PC-3 (cell line): ENCODE data around the gene SDF2. TPM values are rescaled to one million over a fixed set of nuclear protein-coding genes. Genes with fewer than 3 reads are reported as not detected.

Experiments used
- ATAC-seq: fragments of 200-7000 bp; cut with Tn5 transposase; 2 replicates; pipeline ENCODE4 v1.9.1; 2020; ENCODE audit warnings: mild to moderate bottlenecking, moderate library complexity
- BruUV-seq: library from RNA; stranded (reverse); fragments of 400-500 nt; replicated peaks from 2 replicates; lab custom pipeline; 2021; lab: Mats Ljungman, UMichigan
- CTCF ChIA-PET: fragments of 300-600 bp; sonication (Branson Sonifier 250); formaldehyde crosslinking; loops from one replicate; lab custom pipeline; 2022; ENCODE audit warnings: antibody characterized with exemption; lab: Charles Lee
- POLR2A ChIA-PET: fragments of 300-600 bp; sonication (Branson Sonifier 250); formaldehyde crosslinking; loops from one replicate; lab custom pipeline; 2022; ENCODE audit warnings: antibody characterized with exemption; ENCODE audit not compliant: unreplicated experiment; lab: Charles Lee
- DNase-seq: peaks from one replicate; pipeline ENCODE4 v3.0.0-alpha.2; 2015
- H2AFZ ChIP-seq: fragments of 300-600 bp; sonication (generic); 2 replicates; pipeline ENCODE4 v1.6.0; 2016; ENCODE audit warnings: antibody characterized with exemption, low read length
- H3F3A ChIP-seq: fragments of 300-600 bp; sonication (generic); one replicate; pipeline ENCODE4 v1.6.0; 2017; ENCODE audit warnings: antibody characterized with exemption, low read length, control low read depth, mild to moderate bottlenecking; ENCODE audit not compliant: unreplicated experiment
- H3K27ac ChIP-seq: fragments of 300-600 bp; sonication (generic); 2 replicates; pipeline ENCODE4 v1.5.1; 2016; ENCODE audit warnings: mild to moderate bottlenecking, low read length
- H3K27me3 ChIP-seq: fragments of 300-600 bp; sonication (generic); 2 replicates; pipeline ENCODE4 v1.6.1; 2016; ENCODE audit warnings: low read length, mixed read lengths
- H3K36me3 ChIP-seq: fragments of 300-600 bp; sonication (generic); 2 replicates; pipeline ENCODE4 v1.6.1; 2016; ENCODE audit warnings: low read depth, mixed run types, low read length, mixed read lengths
- H3K4me1 ChIP-seq: fragments of 300-600 bp; sonication (generic); 2 replicates; pipeline ENCODE4 v1.5.1; 2016; ENCODE audit warnings: low read length; ENCODE audit not compliant: insufficient read depth
- H3K4me2 ChIP-seq: fragments of 300-600 bp; sonication (generic); 2 replicates; pipeline ENCODE4 v1.6.0; 2016; ENCODE audit warnings: low read length
- H3K4me3 ChIP-seq: fragments of 300-600 bp; sonication (generic); 2 replicates; pipeline ENCODE4 v1.5.1; 2016; ENCODE audit warnings: mild to moderate bottlenecking, low read length, mixed read lengths
- H3K79me2 ChIP-seq: fragments of 300-600 bp; sonication (generic); 2 replicates; pipeline ENCODE4 v1.6.1; 2017; ENCODE audit warnings: low read length, mixed read lengths
- H3K9ac ChIP-seq: fragments of 300-600 bp; sonication (generic); 2 replicates; pipeline ENCODE4 v1.6.0; 2016; ENCODE audit warnings: mild to moderate bottlenecking, low read length
- H3K9me2 ChIP-seq: fragments of 300-600 bp; sonication (generic); replicated peaks from 2 replicates; pipeline ENCODE4 v1.6.1; 2016; ENCODE audit warnings: mixed run types, low read length, mixed read lengths
- H3K9me3 ChIP-seq: fragments of 300-600 bp; sonication (generic); 2 replicates; pipeline ENCODE4 v1.6.1; 2016; ENCODE audit warnings: low read length, mixed read lengths
- H4K20me1 ChIP-seq: fragments of 300-600 bp; sonication (generic); 2 replicates; pipeline ENCODE4 v1.6.1; 2016; ENCODE audit warnings: low read length, mixed read lengths
- EZH2 ChIP-seq: fragments of 300-600 bp; sonication (generic); IDR thresholded peaks from one replicate; pipeline ENCODE4 v1.6.1; 2017; ENCODE audit warnings: antibody characterized with exemption, mild to moderate bottlenecking, low read length; ENCODE audit not compliant: unreplicated experiment
- EZH2phosphoT487 ChIP-seq: fragments of 300-600 bp; sonication (generic); IDR thresholded peaks from 2 replicates; pipeline ENCODE4 v1.6.1; 2018; ENCODE audit warnings: mild to moderate bottlenecking, antibody characterized with exemption, low read length, borderline replicate concordance
- intact Hi-C: fragments of 100-400 bp; cut with micrococcal nuclease; formaldehyde crosslinking; loops from 2 replicates; pipeline ENCODE4 v1.9.0; 2023
- total RNA-seq: library from RNA; depleted of rRNA; stranded (reverse); fragments of >200 nt; gene quantifications from 2 replicates; pipeline ENCODE4 v1.2.3, GENCODE V29; 2014
- TF ChIP-seq, protein P1 (sequence below): fragments of 300-600 bp; sonication (generic); conservative IDR thresholded peaks from 2 replicates; pipeline ENCODE4 v1.5.1; 2017; ENCODE audit warnings: antibody characterized with exemption, low read depth, mild to moderate bottlenecking, low read length

SDF2 gene
- total RNA-seq, 1 experiment from 2014 or later: 34.0 TPM

DNA sequence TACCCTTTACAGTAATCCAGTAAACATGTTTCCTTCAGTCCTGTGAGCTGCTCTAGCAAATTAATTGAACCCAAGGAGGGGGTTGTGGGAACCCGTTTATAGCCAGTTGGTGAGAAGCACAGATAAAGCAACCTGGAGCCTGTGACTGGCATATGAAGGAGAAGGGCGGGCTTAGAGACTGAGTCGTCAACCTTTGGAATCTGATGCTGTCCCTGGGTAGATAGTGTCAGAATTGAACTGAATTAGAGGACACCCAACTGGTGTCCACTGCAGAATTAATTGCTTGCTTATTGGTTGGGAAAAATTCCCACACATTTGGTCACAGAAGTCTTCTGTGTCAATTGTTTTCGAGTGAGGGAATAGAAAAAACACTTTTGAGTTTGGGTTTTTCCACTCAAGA lies 34.9 kb downstream of the SDF2 start:
- Histone ChIP-seq H3K9me2 (no peaks in the 10 kb centered on the region), H3K79me2 (no peaks in the 10 kb centered on the region), H3K9me3 (no peaks in the 10 kb centered on the region), H4K20me1 (no peaks in the 10 kb centered on the region), H3K27me3 (no peaks in the 10 kb centered on the region), H3K4me1 (no peaks in the 10 kb centered on the region), H3F3A (no peaks in the 10 kb centered on the region), H3K4me3 (no peak overlapping the region), H3K4me2 (no peak overlapping the region), H3K9ac (no peak overlapping the region), H3K36me3 (peaks cover 25% of the 10 kb centered on the region), H2AFZ (no peak overlapping the region), H3K27ac (no peak overlapping the region)
- CTCF ChIA-PET: no interaction called here
- no TSS peak for BruUV-seq
- TF ChIP-seq, protein P1, sequence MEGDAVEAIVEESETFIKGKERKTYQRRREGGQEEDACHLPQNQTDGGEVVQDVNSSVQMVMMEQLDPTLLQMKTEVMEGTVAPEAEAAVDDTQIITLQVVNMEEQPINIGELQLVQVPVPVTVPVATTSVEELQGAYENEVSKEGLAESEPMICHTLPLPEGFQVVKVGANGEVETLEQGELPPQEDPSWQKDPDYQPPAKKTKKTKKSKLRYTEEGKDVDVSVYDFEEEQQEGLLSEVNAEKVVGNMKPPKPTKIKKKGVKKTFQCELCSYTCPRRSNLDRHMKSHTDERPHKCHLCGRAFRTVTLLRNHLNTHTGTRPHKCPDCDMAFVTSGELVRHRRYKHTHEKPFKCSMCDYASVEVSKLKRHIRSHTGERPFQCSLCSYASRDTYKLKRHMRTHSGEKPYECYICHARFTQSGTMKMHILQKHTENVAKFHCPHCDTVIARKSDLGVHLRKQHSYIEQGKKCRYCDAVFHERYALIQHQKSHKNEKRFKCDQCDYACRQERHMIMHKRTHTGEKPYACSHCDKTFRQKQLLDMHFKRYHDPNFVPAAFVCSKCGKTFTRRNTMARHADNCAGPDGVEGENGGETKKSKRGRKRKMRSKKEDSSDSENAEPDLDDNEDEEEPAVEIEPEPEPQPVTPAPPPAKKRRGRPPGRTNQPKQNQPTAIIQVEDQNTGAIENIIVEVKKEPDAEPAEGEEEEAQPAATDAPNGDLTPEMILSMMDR: no peak
- TF ChIP-seq EZH2: no peak
- TF ChIP-seq EZH2phosphoT487: no peak
- intact Hi-C loops: no loop called here
- DNase-seq (no peak), ATAC-seq (no peak)
- POLR2A ChIA-PET: no interaction called here

DNA sequence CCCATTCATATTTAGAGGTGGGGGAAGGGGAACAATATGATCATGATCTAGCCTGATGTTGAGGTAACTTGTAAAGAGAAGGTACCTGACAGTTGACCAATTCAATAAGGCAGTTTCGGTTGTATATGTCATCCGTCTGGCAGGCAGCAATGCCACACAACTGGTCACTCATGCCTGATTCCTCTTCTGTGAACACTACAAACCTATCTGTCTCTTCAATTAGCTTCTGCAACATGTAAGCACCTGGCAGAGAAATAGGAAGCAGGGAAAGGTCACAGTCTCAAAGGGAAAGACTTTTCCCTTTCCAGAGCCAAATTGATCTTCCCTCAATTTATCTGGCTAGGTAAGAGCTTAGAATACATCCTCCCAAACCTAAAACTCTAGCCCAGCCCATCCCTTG lies 37.6 kb downstream of the SDF2 start:
- BruUV-seq: no TSS peak
- H3K9me3 ChIP-seq: no peaks in the 10 kb centered on the region
- H3K9ac ChIP-seq: no peak overlapping the region
- no peaks in the 10 kb centered on the region for H3K9me2 ChIP-seq
- intact Hi-C loops: no loop called here
- no peaks in the 10 kb centered on the region for H3F3A ChIP-seq
- no peak overlapping the region for H3K4me2 ChIP-seq
- H3K27me3 ChIP-seq: no peaks in the 10 kb centered on the region
- no peak overlapping the region for H2AFZ ChIP-seq
- TF ChIP-seq EZH2 (no peak), EZH2phosphoT487 (no peak)
- TF ChIP-seq, protein P1: no peak
- no peaks in the 10 kb centered on the region for H4K20me1 ChIP-seq
- POLR2A ChIA-PET: no interaction called here
- no peak overlapping the region for H3K27ac ChIP-seq
- H3K36me3 ChIP-seq: peaks cover 34% of the 10 kb centered on the region
- ATAC-seq (no peak), DNase-seq (no peak)
- H3K4me1 ChIP-seq: no peaks in the 10 kb centered on the region
- H3K4me3 ChIP-seq: no peak overlapping the region
- no peaks in the 10 kb centered on the region for H3K79me2 ChIP-seq
- CTCF ChIA-PET: no interaction called here

DNA sequence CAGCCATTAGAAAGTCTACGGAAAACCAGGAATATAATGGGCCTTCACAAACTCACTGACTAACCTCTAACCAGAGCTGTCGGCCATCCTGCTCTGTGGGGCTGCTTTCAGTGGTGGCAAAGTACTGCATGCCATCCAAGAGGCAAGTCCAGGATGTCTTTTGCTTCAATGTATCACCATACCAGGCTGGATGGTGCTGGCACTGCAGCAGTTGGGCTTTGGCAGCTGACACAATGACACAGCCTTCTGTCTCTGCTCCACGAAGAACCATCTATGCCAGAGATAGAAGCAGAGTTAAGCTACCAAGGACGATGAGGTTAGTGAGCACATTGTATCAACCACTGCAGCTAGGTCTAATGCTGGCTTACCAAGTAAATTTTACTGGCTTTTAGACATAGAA lies 38.0 kb downstream of the SDF2 start:
- CTCF ChIA-PET: no interaction called here
- Histone ChIP-seq H3F3A (no peaks in the 10 kb centered on the region), H3K36me3 (peaks cover 38% of the 10 kb centered on the region), H3K9ac (no peak overlapping the region), H3K27ac (no peak overlapping the region), H4K20me1 (no peaks in the 10 kb centered on the region), H3K9me3 (no peaks in the 10 kb centered on the region), H3K79me2 (no peaks in the 10 kb centered on the region), H3K4me2 (no peak overlapping the region), H3K4me3 (no peak overlapping the region), H2AFZ (no peak overlapping the region), H3K27me3 (no peaks in the 10 kb centered on the region), H3K4me1 (no peaks in the 10 kb centered on the region), H3K9me2 (no peaks in the 10 kb centered on the region)
- TF ChIP-seq EZH2 (no peak), EZH2phosphoT487 (no peak)
- TF ChIP-seq, protein P1: no peak
- BruUV-seq: no TSS peak
- intact Hi-C loops: no loop called here
- ATAC-seq (no peak), DNase-seq (no peak)
- POLR2A ChIA-PET: no interaction called here
